B cell (primary cell): Measurements from ENCODE around the gene UBE2O. TPM values are rescaled to one million over a fixed set of nuclear protein-coding genes. Genes with fewer than 3 reads are reported as not detected.

Experiments used
- ATAC-seq: fragments of 200-7000 bp; cut with Tn5 transposase; one replicate; pipeline ENCODE4 v1.10.0; 2021; ENCODE audit warnings: low read depth, mild to moderate bottlenecking, moderate number of reproducible peaks, moderate library complexity
- CTCF ChIA-PET: fragments of 350-600 bp; sonication (Branson Sonifier 250); formaldehyde crosslinking; loops from one replicate; lab custom pipeline; 2021; ENCODE audit warnings: antibody characterized with exemption, inconsistent platforms; lab: Charles Lee
- POLR2A ChIA-PET: fragments of 350-600 bp; sonication (Branson Sonifier 250); formaldehyde crosslinking; loops from one replicate; lab custom pipeline; 2021; ENCODE audit warnings: antibody characterized with exemption; lab: Charles Lee
- DNase-seq: peaks from one replicate; pipeline ENCODE4 v3.0.0; 2013
- H2AFZ ChIP-seq: 2 replicates; pipeline ENCODE4 v1.6.1; 2012; ENCODE audit warnings: mild to moderate bottlenecking, low read depth, low read length; ENCODE audit not compliant: insufficient read depth, poor library complexity, severe bottlenecking
- H3K27ac ChIP-seq, 2 donors: 1 replicate in 1 of 2; 2 replicates in 1 of 2; pipeline ENCODE4 v1.5.1; 2012 to 2013; ENCODE audit warnings: low read length in 2 of 2, mild to moderate bottlenecking in 2 of 2, moderate library complexity in 1 of 2
- H3K27me3 ChIP-seq, 4 experiments: fragments of 200-600 bp in 1 of 4; sonication (generic) in 1 of 4; replicated peaks in 1 of 4; 1 replicate in 2 of 4; 2 replicates in 2 of 4; pipeline versions ENCODE4 v1.6.1 to v1.7.0; 2013 to 2016; ENCODE audit warnings: low read length in 3 of 4, mild to moderate bottlenecking in 2 of 4, mixed read lengths in 1 of 4, moderate library complexity in 1 of 4; ENCODE audit not compliant: insufficient read depth in 4 of 4, control insufficient read depth in 3 of 4; ENCODE audit errors: control extremely low read depth in 1 of 4
- H3K36me3 ChIP-seq, 2 experiments: replicated peaks in 1 of 2; 1 replicate in 1 of 2; 2 replicates in 1 of 2; pipeline versions ENCODE4 v1.6.1 to v1.7.1; 2013; ENCODE audit warnings: low read length in 1 of 2; ENCODE audit not compliant: insufficient read depth in 2 of 2, control insufficient read depth in 1 of 2; ENCODE audit errors: control extremely low read depth in 1 of 2, extremely low read depth in 1 of 2
- H3K4me1 ChIP-seq, 2 donors: fragments of 200-600 bp in 1 of 2; sonication (generic) in 1 of 2; 1 replicate in 1 of 2; 2 replicates in 1 of 2; pipeline versions ENCODE4 v1.5.1 to v1.6.1; 2013 to 2017; ENCODE audit warnings: low read length in 2 of 2; ENCODE audit not compliant: control insufficient read depth in 2 of 2, insufficient read depth in 2 of 2
- H3K4me2 ChIP-seq: replicated peaks from 2 replicates; pipeline ENCODE3; 2012; ENCODE audit warnings: mild to moderate bottlenecking, low read depth, low read length; ENCODE audit not compliant: poor library complexity, severe bottlenecking
- H3K4me3 ChIP-seq, 5 experiments: fragments of 200-600 bp in 1 of 5; sonication (generic) in 1 of 5; 1 replicate in 3 of 5; 2 replicates in 2 of 5; pipeline versions ENCODE4 v1.5.1 to v1.7.0; 2011 to 2016; ENCODE audit warnings: low read length in 4 of 5, mild to moderate bottlenecking in 4 of 5, low read depth in 2 of 5, control low read depth in 1 of 5, moderate library complexity in 1 of 5; ENCODE audit not compliant: insufficient read depth in 1 of 5; ENCODE audit errors: control extremely low read depth in 1 of 5, extremely low read depth in 1 of 5
- H3K79me2 ChIP-seq: fragments of 200-600 bp; sonication (generic); one replicate; pipeline ENCODE4 v1.6.0; 2016; ENCODE audit warnings: low read length; ENCODE audit not compliant: control insufficient read depth, insufficient read depth
- H3K9ac ChIP-seq: fragments of 200-600 bp; sonication (generic); 2 replicates; pipeline ENCODE4 v1.6.1; 2017; ENCODE audit warnings: mild to moderate bottlenecking, low read length, moderate library complexity
- H3K9me3 ChIP-seq, 3 donors: one replicate each; pipeline versions ENCODE4 v1.6.1 to v1.7.1; 2013; ENCODE audit warnings: low read length in 2 of 3; ENCODE audit not compliant: control insufficient read depth in 2 of 3, insufficient read depth in 1 of 3; ENCODE audit errors: control extremely low read depth in 1 of 3
- H4K20me1 ChIP-seq: 2 replicates; pipeline ENCODE4 v1.6.0; 2012; ENCODE audit warnings: mild to moderate bottlenecking, low read length; ENCODE audit not compliant: insufficient read depth, control insufficient read depth, poor library complexity, severe bottlenecking
- H3K27ac Mint-ChIP-seq: one replicate; pipeline ENCODE4 v1.8.0; 2021; ENCODE audit warnings: mixed read lengths
- H3K27me3 Mint-ChIP-seq: one replicate; pipeline ENCODE4 v1.8.0; 2021; ENCODE audit warnings: mixed read lengths
- H3K4me1 Mint-ChIP-seq: one replicate; pipeline ENCODE4 v1.8.0; 2021; ENCODE audit warnings: mixed read lengths
- H3K4me3 Mint-ChIP-seq: one replicate; pipeline ENCODE4 v1.8.0; 2021; ENCODE audit warnings: mixed read lengths
- H3K9me3 Mint-ChIP-seq: one replicate; pipeline ENCODE4 v1.8.0; 2022; ENCODE audit warnings: mixed read lengths; ENCODE audit not compliant: insufficient read depth
- CTCF ChIP-seq: fragments of 200-600 bp; IDR thresholded peaks from one replicate; pipeline ENCODE4 v1.8.0; 2022; ENCODE audit warnings: antibody characterized with exemption, mild to moderate bottlenecking
- EZH2 ChIP-seq: IDR thresholded peaks from 2 replicates; pipeline ENCODE4 v1.6.1; 2012; ENCODE audit warnings: borderline replicate concordance, low read depth, mild to moderate bottlenecking, moderate library complexity, low read length; ENCODE audit not compliant: insufficient read depth, poor library complexity, severe bottlenecking
- WGBS: methylation state at CpG from one replicate; pipeline ENCODE4 v1.1.5; 2013; ENCODE audit warnings: missing lambda C conversion rate; ENCODE audit not compliant: insufficient coverage; 5-methylcytosine and 5-hydroxymethylcytosine counted together
- intact Hi-C: fragments of 100-400 bp; cut with micrococcal nuclease; formaldehyde crosslinking; loops from one replicate; pipeline ENCODE4 v1.10.0; 2022
- polyA plus RNA-seq: library from polyadenylated mRNA; depleted of rRNA; stranded (reverse); fragments of >200 nt; gene quantifications from 2 replicates; pipeline ENCODE4 v1.2.3, GENCODE V29; 2012
- total RNA-seq, 2 donors: library from RNA; stranded (reverse); fragments of 120-200 nt in 1 of 2; gene quantifications; 1 replicate in 1 of 2; 2 replicates in 1 of 2; pipeline versions ENCODE4 v1.2.3 to v1.2.4, GENCODE V29; 2013 to 2022

UBE2O gene
- total and polyA plus RNA-seq, 2 donors (not counting 1 experiment from before 2014, with no cell fraction given): 41.3 to 54.0 TPM

GRCh38 chr17:76497979-76498875 is 45.3 kb upstream of the UBE2O start:
- intact Hi-C loops: loop anchor here (10.0 kb wide), 1 partner anchor 223 kb away; no protein-coding TSS in a partner anchor
- Histone ChIP-seq H3K27ac (peak overlapping the region; percentile 78 to 94), H3K79me2 (peaks cover 94% of the 10 kb centered on the region), H3K36me3 (peaks cover 0 to 45% of the 10 kb centered on the region in 2 experiments), H3K9me3 (no peaks in the 10 kb centered on the region), H3K9ac (peak overlapping the region; percentile 86), H2AFZ (no peak overlapping the region), H4K20me1 (peaks cover 53% of the 10 kb centered on the region), H3K27me3 (no peaks in the 10 kb centered on the region), H3K4me1 (peaks cover 59 to 83% of the 10 kb centered on the region in 2 donors), H3K4me2 (peak overlapping the region; percentile 82), H3K4me3 (peak overlapping the region in 4 of 5 experiments; percentile 79 to 97 (median 96))
- no peaks in the 10 kb centered on the region for H3K9me3 Mint-ChIP-seq
- H3K4me1 Mint-ChIP-seq: peaks cover 81% of the 10 kb centered on the region
- DNase-seq: no peak
- peak overlapping the region; percentile 94 for H3K27ac Mint-ChIP-seq
- TF ChIP-seq CTCF: no peak
- WGBS: 63% methylated on average over 27 of the region's 31 CpGs
- POLR2A ChIA-PET: interaction anchor here (0.6 to 22.8 kb wide), 12 partner anchors 9 to 1650 kb away, joined by 3 to 478 read pairs (median 6); partner anchors contain the start of gene AANAT
- H3K27me3 Mint-ChIP-seq: no peaks in the 10 kb centered on the region
- peak overlapping the region; percentile 97 for H3K4me3 Mint-ChIP-seq
- ATAC-seq: no peak
- CTCF ChIA-PET: interaction anchor here (1.1 to 20.8 kb wide), 10 partner anchors 10 to 100 kb away, joined by 3 to 442 read pairs (median 5); partner anchors contain the start of gene AANAT

GRCh38 chr17:76497699-76497978 is 44.7 kb upstream of the UBE2O start:
- H3K9ac ChIP-seq: peak overlapping the region; percentile 86
- peak overlapping the region in 4 of 5 experiments; percentile 79 to 97 (median 96) for H3K4me3 ChIP-seq
- ChIA-PET POLR2A (interaction anchor here (22.8 kb wide), 1 partner anchor 15 kb away, joined by 478 read pairs; no protein-coding TSS in a partner anchor), CTCF (interaction anchor here (1.5 to 20.8 kb wide), 6 partner anchors 10 to 89 kb away, joined by 4 to 442 read pairs (median 18); partner anchors contain the start of gene AANAT)
- H2AFZ ChIP-seq: no peak overlapping the region
- H3K79me2 ChIP-seq: peaks cover 93% of the 10 kb centered on the region
- peaks cover 65 to 86% of the 10 kb centered on the region in 2 donors for H3K4me1 ChIP-seq
- H3K9me3 Mint-ChIP-seq: no peaks in the 10 kb centered on the region
- no peaks in the 10 kb centered on the region for H3K27me3 Mint-ChIP-seq
- H3K4me1 Mint-ChIP-seq: peaks cover 83% of the 10 kb centered on the region
- intact Hi-C loops: loop anchor here (10.0 kb wide), 1 partner anchor 223 kb away; no protein-coding TSS in a partner anchor
- WGBS: 92% methylated on average over 2 of the region's 2 CpGs
- H3K27ac ChIP-seq: peak overlapping the region; percentile 78 to 94
- H3K27me3 ChIP-seq: no peaks in the 10 kb centered on the region
- H4K20me1 ChIP-seq: peaks cover 53% of the 10 kb centered on the region
- no peak for DNase-seq
- ATAC-seq: no peak
- H3K4me3 Mint-ChIP-seq: peak overlapping the region; percentile 97
- H3K36me3 ChIP-seq: peaks cover 0 to 45% of the 10 kb centered on the region in 2 experiments
- H3K27ac Mint-ChIP-seq: peak overlapping the region; percentile 88
- TF ChIP-seq EZH2: no peak
- no peak for TF ChIP-seq CTCF
- H3K4me2 ChIP-seq: peak overlapping the region; percentile 82
- no peaks in the 10 kb centered on the region for H3K9me3 ChIP-seq
